HCT116 (cell line): ENCODE data around the gene CCHCR1. TPM values are rescaled to one million over a fixed set of nuclear protein-coding genes. Genes with fewer than 3 reads are reported as not detected.
A peak's percentile ranks its signal among the peaks of the same experiment; 100 is the strongest.

Experiments
- ATAC-seq: fragments of 200-7000 bp; cut with Tn5 transposase; 2 replicates; pipeline ENCODE4 v1.9.1; 2020; ENCODE audit warnings: mild to moderate bottlenecking, moderate library complexity
- BruUV-seq: library from RNA; stranded (reverse); fragments of 400-500 nt; replicated peaks from 2 replicates; lab custom pipeline; 2021; lab: Mats Ljungman, UMichigan
- CTCF ChIA-PET: fragments of 300-600 bp; sonication (Branson Sonifier 250); formaldehyde crosslinking; loops from one replicate; lab custom pipeline; 2021; ENCODE audit warnings: antibody characterized with exemption; lab: Charles Lee
- POLR2A ChIA-PET: fragments of 300-600, 350-600 bp; sonication (Branson Sonifier 250); formaldehyde crosslinking; loops from one replicate; lab custom pipeline; 2021; ENCODE audit warnings: antibody characterized with exemption; lab: Charles Lee
- RAD21 ChIA-PET, 2 experiments: fragments of 300-600 bp; sonication (Branson Sonifier 250); formaldehyde crosslinking; loops; one replicate each; lab custom pipeline; 2023; ENCODE audit warnings: low total read pairs in 2 of 2; ENCODE audit not compliant: uncharacterized antibody in 2 of 2, unreplicated experiment in 2 of 2, low non-redundant PET in 1 of 2; lab: Charles Lee
- DNase-seq: peaks from one replicate; pipeline ENCODE4 v3.0.0-alpha.2; 2010; ENCODE audit warnings: low read depth, low spot score
- H2AFZ ChIP-seq: fragments of 200-600 bp; shearing (Covaris generic), sonication (generic); 2 replicates; pipeline ENCODE4 v1.6.1; 2017; ENCODE audit warnings: low read depth, mixed run types, mixed read lengths, antibody characterized with exemption, low read length; ENCODE audit not compliant: poor library complexity, severe bottlenecking
- H3K27ac ChIP-seq: 2 replicates; pipeline ENCODE4 v1.5.1; 2012; ENCODE audit warnings: low read depth, low read length
- H3K27me3 ChIP-seq: fragments of 200-600 bp; sonication (generic); 2 replicates; pipeline ENCODE4 v1.6.1; 2016; ENCODE audit warnings: mixed run types, low read length, mixed read lengths; ENCODE audit not compliant: insufficient read depth
- H3K36me3 ChIP-seq, 2 experiments: fragments of 200-500 bp in 1 of 2; fragments of 200-600 bp in 1 of 2; sonication (Bioruptor generic) in 1 of 2; sonication (generic) in 1 of 2; 2 replicates each; pipeline versions ENCODE4 v1.5.1 to v1.6.1; 2014 to 2016; ENCODE audit warnings: low read length in 2 of 2, inconsistent platforms in 1 of 2, mixed read lengths in 1 of 2, mixed run types in 1 of 2; ENCODE audit not compliant: insufficient read depth in 2 of 2, control insufficient read depth in 1 of 2
- H3K4me1 ChIP-seq, 2 experiments: fragments of 200-600 bp in 1 of 2; sonication (generic) in 1 of 2; 2 replicates each; pipeline versions ENCODE4 v1.5.1 to v1.6.1; 2012 to 2017; ENCODE audit warnings: low read length in 2 of 2, inconsistent platforms in 1 of 2, mild to moderate bottlenecking in 1 of 2, mixed read lengths in 1 of 2, mixed run types in 1 of 2, moderate library complexity in 1 of 2; ENCODE audit not compliant: insufficient read depth in 2 of 2, control insufficient read depth in 1 of 2
- H3K4me2 ChIP-seq: fragments of 200-600 bp; sonication (generic); 2 replicates; pipeline ENCODE4 v1.6.1; 2017; ENCODE audit warnings: mixed run types, low read length, mixed read lengths
- H3K4me3 ChIP-seq, 2 experiments: fragments of 200-600 bp in 1 of 2; sonication (generic) in 1 of 2; replicated peaks in 1 of 2; 2 replicates each; pipeline ENCODE4 v1.5.1; 2011 to 2016; ENCODE audit warnings: low read length in 2 of 2, control low read depth in 1 of 2, low read depth in 1 of 2, mild to moderate bottlenecking in 1 of 2, mixed read lengths in 1 of 2, mixed run types in 1 of 2
- H3K79me2 ChIP-seq: fragments of 200-600 bp; sonication (generic); 2 replicates; pipeline ENCODE4 v1.6.1; 2017; ENCODE audit warnings: mild to moderate bottlenecking, mixed run types, low read length, moderate library complexity, mixed read lengths; ENCODE audit not compliant: insufficient read depth
- H3K9ac ChIP-seq: fragments of 200-600 bp; sonication (generic); 2 replicates; pipeline ENCODE4 v1.6.1; 2016; ENCODE audit warnings: low read length, mixed read lengths
- H3K9me2 ChIP-seq: fragments of 200-600 bp; sonication (generic), shearing (Covaris generic); 2 replicates; pipeline ENCODE4 v1.6.1; 2017; ENCODE audit warnings: mixed run types, mild to moderate bottlenecking, moderate library complexity; ENCODE audit not compliant: insufficient read depth
- H3K9me3 ChIP-seq, 2 experiments: fragments of 200-500 bp in 1 of 2; fragments of 200-600 bp in 1 of 2; sonication (Bioruptor generic) in 1 of 2; sonication (generic) in 1 of 2; 2 replicates each; pipeline ENCODE4 v1.6.1; 2014 to 2017; ENCODE audit warnings: low read length in 2 of 2, mixed read lengths in 2 of 2, inconsistent platforms in 1 of 2, low read depth in 1 of 2, mild to moderate bottlenecking in 1 of 2, mixed run types in 1 of 2, moderate library complexity in 1 of 2; ENCODE audit not compliant: control insufficient read depth in 1 of 2, insufficient read depth in 1 of 2
- H4K20me1 ChIP-seq: fragments of 200-600 bp; sonication (generic), shearing (Covaris generic); 2 replicates; pipeline ENCODE4 v1.6.1; 2017; ENCODE audit warnings: mixed run types, mild to moderate bottlenecking, moderate library complexity; ENCODE audit not compliant: insufficient read depth
- CBX3 ChIP-seq: IDR thresholded peaks from 2 replicates; pipeline ENCODE4 v1.6.1; 2012; ENCODE audit warnings: low read depth
- POLR2AphosphoS5 ChIP-seq: IDR thresholded peaks from 2 replicates; pipeline ENCODE4 v1.6.1; 2011; ENCODE audit warnings: mild to moderate bottlenecking, low read depth, low read length, moderate library complexity
- SIN3A ChIP-seq: IDR thresholded peaks from 2 replicates; pipeline ENCODE4 v1.6.1; 2012; ENCODE audit warnings: low read depth
- ZBTB33 ChIP-seq: IDR thresholded peaks from 2 replicates; pipeline ENCODE4 v1.6.1; 2011; ENCODE audit warnings: mild to moderate bottlenecking, low read length, moderate library complexity; ENCODE audit not compliant: insufficient replicate concordance; ENCODE audit errors: extremely low read depth
- ZFX ChIP-seq: fragments of 450-650 bp; IDR thresholded peaks from 2 replicates; pipeline ENCODE4 v1.6.1; 2017
- intact Hi-C: fragments of 100-400 bp; cut with micrococcal nuclease; formaldehyde crosslinking; loops from 2 replicates; pipeline ENCODE4 v1.10.0; 2022
- total RNA-seq: library from RNA; stranded (reverse); gene quantifications from one replicate; pipeline ENCODE4 v1.2.1, GENCODE V29; 2021; ENCODE audit not compliant: unreplicated experiment
- TF ChIP-seq, protein P1 (sequence below): IDR thresholded peaks from 2 replicates; pipeline ENCODE4 v1.6.1; 2012; ENCODE audit warnings: low read depth

Gene CCHCR1
- total RNA-seq, 1 experiment from 2014 or later, result 40.7 TPM

- no peak for DNase-seq
- no peaks in the 10 kb centered on the region for H3K27me3 ChIP-seq
- no peaks in the 10 kb centered on the region for H3K9me3 ChIP-seq
- ChIA-PET RAD21 (no interaction called here), POLR2A (interaction anchor here (0.7 kb wide), 1 partner anchor 155 kb away, joined by 3 read pairs; the partner anchor contains the start of gene MUC21), CTCF (interaction anchor here (0.7 to 1.0 kb wide), 5 partner anchors 8 to 228 kb away, joined by 3 to 5 read pairs (median 4); partner anchors contain the start of gene PSORS1C1)
- no peaks in the 10 kb centered on the region for H3K9me2 ChIP-seq
- peaks cover 4 to 13% of the 10 kb centered on the region in 2 experiments; a peak in 3 of 4 replicates for H3K4me1 ChIP-seq
- H3K79me2 ChIP-seq, result no peaks in the 10 kb centered on the region
- BruUV-seq, result no TSS peak
- TF ChIP-seq, protein P1, sequence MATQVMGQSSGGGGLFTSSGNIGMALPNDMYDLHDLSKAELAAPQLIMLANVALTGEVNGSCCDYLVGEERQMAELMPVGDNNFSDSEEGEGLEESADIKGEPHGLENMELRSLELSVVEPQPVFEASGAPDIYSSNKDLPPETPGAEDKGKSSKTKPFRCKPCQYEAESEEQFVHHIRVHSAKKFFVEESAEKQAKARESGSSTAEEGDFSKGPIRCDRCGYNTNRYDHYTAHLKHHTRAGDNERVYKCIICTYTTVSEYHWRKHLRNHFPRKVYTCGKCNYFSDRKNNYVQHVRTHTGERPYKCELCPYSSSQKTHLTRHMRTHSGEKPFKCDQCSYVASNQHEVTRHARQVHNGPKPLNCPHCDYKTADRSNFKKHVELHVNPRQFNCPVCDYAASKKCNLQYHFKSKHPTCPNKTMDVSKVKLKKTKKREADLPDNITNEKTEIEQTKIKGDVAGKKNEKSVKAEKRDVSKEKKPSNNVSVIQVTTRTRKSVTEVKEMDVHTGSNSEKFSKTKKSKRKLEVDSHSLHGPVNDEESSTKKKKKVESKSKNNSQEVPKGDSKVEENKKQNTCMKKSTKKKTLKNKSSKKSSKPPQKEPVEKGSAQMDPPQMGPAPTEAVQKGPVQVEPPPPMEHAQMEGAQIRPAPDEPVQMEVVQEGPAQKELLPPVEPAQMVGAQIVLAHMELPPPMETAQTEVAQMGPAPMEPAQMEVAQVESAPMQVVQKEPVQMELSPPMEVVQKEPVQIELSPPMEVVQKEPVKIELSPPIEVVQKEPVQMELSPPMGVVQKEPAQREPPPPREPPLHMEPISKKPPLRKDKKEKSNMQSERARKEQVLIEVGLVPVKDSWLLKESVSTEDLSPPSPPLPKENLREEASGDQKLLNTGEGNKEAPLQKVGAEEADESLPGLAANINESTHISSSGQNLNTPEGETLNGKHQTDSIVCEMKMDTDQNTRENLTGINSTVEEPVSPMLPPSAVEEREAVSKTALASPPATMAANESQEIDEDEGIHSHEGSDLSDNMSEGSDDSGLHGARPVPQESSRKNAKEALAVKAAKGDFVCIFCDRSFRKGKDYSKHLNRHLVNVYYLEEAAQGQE, result no peak
- TF ChIP-seq POLR2AphosphoS5, result 0 out of 2 replicates have a peak, but pooled peaks have one; percentile 25
- H3K36me3 ChIP-seq, result no peaks in the 10 kb centered on the region
- ATAC-seq, result no peak
- H3K4me2 ChIP-seq, result peak within 1 kb of the TSS; percentile 69
- H4K20me1 ChIP-seq, result no peaks in the 10 kb centered on the region
- peak within 1 kb of the TSS; percentile 7; the same call in 1 of the 2 replicates for H3K27ac ChIP-seq
- no peak within 1 kb of the TSS for H2AFZ ChIP-seq
- H3K4me3 ChIP-seq, result no peak within 1 kb of the TSS
- intact Hi-C loops, result no loop called here
- H3K9ac ChIP-seq, result no peak within 1 kb of the TSS
Measured at GRCh38 chr6:31138982-31139381, 18.6 kb downstream of the CCHCR1 start, which contains the start of gene PSORS1C2. Gene PSORS1C2, minus strand, starts transcription at chr6:31139066. Its CDS starts 40 bp downstream, at chr6:31139026.

GRCh38 chr6:31135710-31136109 lies 21.9 kb downstream of the CCHCR1 start:
- ChIA-PET RAD21 (no interaction called here), CTCF (interaction anchor here (1.0 kb wide), 1 partner anchor 61 kb away, joined by 3 read pairs; no protein-coding TSS in a partner anchor), POLR2A (no interaction called here)
- Histone ChIP-seq H4K20me1 (no peaks in the 10 kb centered on the region), H3K4me1 (peaks cover 4 to 13% of the 10 kb centered on the region in 2 experiments; a peak in 3 of 4 replicates), H3K4me3 (no peak overlapping the region), H3K27me3 (no peaks in the 10 kb centered on the region), H3K9me3 (no peaks in the 10 kb centered on the region), H3K27ac (no peak overlapping the region), H2AFZ (no peak overlapping the region), H3K9me2 (no peaks in the 10 kb centered on the region), H3K9ac (no peak overlapping the region), H3K36me3 (no peaks in the 10 kb centered on the region), H3K4me2 (no peak overlapping the region), H3K79me2 (no peaks in the 10 kb centered on the region)
- ATAC-seq (no peak), DNase-seq (no peak)
- intact Hi-C loops, result no loop called here
- TF ChIP-seq SIN3A (no peak), ZFX (no peak), ZBTB33 (no peak), CBX3 (no peak)
- no TSS peak for BruUV-seq
